Heart left ventricle (tissue), 13 donors: ENCODE results near the gene SEPTIN5.

Source experiments
- POLR2A ChIP-seq, 2 donors: fragments of 450-650 bp; IDR thresholded peaks; one replicate each; pipeline ENCODE4 v1.6.1; 2017; ENCODE audit warnings: antibody characterized with exemption in 2 of 2, mild to moderate bottlenecking in 2 of 2, moderate library complexity in 2 of 2
- TF ChIP-seq, protein P1 (sequence below), 12 donors: fragments of 200-600 bp; sonication (generic) in 4 of 12; IDR thresholded peaks; one replicate each; pipeline versions ENCODE4 v1.5.0 to v1.8.0; 2018 to 2022; ENCODE audit warnings: antibody characterized with exemption in 12 of 12, mild to moderate bottlenecking in 5 of 12
- donor health status: ischemic (EF 13 %, LVEDD 7.1; RV severe dilation, severe dysfunction).
- donor health status: DM: no; HTN: yes; CAD: no.
- donor health status: DM: no; HTN: no; CAD: no.
- donor health status: ischemic (EF 25% LVEDD 6.9; RV normal size, moderate dysfunction).
- donor health status: ischemic (EF 25% LVEDD 5.7; RV mildly dilated, moderate dysfunction).
- donor health status: ischemic (EF 35%, LVEDD 5.7; RV mildly dilated, moderate dysfunction).
- donor health status: nonischemic (EF 11% LVEDD 7.7; RV severe dilation, severe dysfunction).
- donor health status: DM: yes; HTN: yes; CAD: no.
- donor health status: PGD.
- donor health status: ischemic (EF 29% LVEDD 5.4; RV normal size, mild dysfunction).
- donor health status: nonischemic (EF 23%, LVEDD 6.1; RV moderate dilation, normal function).

GRCh38 chr22:19720999-19721329 is 6.7 kb downstream of the SEPTIN5 start:
- TF ChIP-seq, protein P1, sequence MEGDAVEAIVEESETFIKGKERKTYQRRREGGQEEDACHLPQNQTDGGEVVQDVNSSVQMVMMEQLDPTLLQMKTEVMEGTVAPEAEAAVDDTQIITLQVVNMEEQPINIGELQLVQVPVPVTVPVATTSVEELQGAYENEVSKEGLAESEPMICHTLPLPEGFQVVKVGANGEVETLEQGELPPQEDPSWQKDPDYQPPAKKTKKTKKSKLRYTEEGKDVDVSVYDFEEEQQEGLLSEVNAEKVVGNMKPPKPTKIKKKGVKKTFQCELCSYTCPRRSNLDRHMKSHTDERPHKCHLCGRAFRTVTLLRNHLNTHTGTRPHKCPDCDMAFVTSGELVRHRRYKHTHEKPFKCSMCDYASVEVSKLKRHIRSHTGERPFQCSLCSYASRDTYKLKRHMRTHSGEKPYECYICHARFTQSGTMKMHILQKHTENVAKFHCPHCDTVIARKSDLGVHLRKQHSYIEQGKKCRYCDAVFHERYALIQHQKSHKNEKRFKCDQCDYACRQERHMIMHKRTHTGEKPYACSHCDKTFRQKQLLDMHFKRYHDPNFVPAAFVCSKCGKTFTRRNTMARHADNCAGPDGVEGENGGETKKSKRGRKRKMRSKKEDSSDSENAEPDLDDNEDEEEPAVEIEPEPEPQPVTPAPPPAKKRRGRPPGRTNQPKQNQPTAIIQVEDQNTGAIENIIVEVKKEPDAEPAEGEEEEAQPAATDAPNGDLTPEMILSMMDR (IDR thresholded peaks at IDR 0.05) = no peak
- no peak for TF ChIP-seq POLR2A (IDR thresholded peaks at IDR 0.05)
